Measurements from ENCODE around the gene XRCC1.
"Not testable (repeated sequence)": the region's sequence is repeated elsewhere in the genome, so short reads cannot be mapped to it uniquely, and the experiment has no call there.

Gene XRCC1

DNA sequence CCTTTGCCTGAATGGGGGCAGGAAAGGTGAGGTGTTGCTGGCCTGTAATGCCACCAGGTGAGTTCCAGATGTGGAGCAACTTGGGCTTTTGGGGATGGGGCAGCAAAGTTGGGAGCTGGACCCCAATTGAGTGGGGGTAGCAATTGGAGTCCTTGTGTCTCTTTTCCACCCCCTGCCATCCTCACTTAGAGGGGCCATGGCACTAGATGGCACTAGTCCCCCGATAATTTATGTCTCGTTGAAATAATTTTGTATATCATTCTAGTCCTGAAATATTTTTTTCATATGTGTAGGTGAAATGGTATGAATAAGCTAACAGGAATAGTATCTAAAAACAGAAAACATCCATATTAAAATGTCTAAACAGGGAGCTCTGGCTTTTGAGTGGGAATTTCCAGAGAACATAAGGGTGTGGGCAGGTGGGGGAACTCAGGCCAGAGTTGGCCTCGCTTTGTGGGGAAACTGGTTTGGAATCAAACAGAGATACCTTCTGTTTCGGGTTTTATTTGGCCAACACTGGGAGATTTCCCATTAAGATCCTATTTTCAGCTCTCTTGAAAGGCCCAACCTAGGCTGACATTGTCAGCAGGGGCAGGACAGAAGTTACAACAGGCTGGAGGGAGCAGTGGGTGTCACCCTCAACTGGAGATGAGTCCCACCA is 24.4 kb upstream of the XRCC1 start:
- no peak for DNase-seq (ENCODE audit: low read depth, low spot score)

DNA sequence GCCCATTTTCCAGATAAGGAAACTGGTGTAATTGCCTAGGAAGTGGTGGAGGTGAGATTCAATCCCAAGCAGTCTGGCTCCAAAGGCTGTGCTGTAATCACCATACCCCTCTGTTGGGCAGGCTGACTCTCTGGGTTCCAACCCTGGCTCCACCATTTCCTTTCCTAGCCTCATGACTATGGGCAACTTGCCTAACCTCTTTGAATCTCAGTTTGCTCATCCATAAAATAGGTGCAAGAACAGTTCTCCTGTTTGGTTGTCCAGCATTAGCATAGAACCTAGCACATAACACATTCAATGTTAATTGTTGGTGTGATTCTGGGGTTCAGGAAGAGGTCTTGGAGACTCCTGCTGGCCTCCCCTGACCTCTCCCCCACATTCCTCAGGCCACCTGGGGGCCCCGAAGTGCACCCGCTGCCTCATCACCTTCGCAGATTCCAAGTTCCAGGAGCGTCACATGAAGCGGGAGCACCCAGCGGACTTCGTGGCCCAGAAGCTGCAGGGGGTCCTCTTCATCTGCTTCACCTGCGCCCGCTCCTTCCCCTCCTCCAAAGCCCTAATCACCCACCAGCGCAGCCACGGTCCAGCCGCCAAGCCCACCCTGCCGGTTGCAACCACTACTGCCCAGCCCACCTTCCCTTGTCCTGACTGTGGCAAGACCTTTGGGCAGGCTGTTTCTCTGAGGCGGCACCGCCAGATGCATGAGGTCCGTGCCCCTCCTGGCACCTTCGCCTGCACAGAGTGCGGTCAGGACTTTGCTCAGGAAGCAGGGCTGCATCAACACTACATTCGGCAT is 23.3 kb upstream of the XRCC1 start:
- no peak for DNase-seq (ENCODE audit: low read depth, low spot score)

DNA sequence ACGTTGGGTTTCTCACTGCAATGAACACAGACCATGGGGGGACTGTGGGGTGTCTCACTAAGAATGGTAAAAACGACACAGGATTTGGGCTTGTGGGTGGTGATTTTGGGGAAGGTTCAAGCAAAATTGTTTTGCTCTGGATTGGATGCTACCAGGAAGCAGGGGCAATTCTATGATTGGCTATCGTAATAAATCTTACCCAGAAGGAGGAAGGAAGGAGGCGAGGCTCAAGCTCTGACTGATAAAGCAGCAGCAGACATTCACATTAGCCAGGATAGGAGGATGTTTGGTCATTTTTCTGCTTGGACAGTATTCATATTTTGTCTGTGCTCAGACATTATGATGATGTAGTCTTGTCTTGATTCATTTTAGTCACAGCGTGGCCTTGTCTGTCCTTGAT is 22.5 kb upstream of the XRCC1 start:
- DNase-seq (ENCODE audit: low read depth, low spot score): no peak

DNA sequence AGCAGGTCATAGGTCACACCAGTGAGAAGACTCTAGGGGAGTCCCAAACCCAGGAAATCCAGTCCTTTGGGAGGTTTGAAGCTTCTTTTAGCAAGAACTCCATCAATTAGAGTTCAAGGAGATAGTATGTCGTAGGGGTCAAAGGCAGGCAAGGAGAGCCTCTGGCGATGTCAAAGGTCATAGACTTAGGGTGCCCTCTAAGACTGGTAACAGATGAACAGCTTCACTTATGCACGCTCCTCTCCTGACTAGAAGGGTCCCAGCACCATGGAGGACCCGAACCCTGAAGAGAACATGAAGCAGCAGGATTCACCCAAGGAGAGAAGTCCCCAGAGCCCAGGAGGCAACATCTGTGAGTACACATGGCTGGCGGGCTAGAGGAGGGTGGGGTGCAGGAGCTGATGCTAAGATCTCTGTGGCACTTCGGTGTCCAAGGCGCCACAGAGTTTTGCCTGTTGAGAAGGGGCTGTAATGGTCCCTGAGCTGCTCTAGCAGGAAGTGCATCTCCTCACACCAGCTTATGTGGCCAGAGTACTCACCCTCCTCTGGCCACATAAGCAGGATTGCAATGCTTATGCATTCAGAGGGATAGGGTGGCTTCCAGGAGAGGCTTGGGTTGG is 21.6 kb upstream of the XRCC1 start:
- no peak for DNase-seq (ENCODE audit: low read depth, low spot score)

DNA sequence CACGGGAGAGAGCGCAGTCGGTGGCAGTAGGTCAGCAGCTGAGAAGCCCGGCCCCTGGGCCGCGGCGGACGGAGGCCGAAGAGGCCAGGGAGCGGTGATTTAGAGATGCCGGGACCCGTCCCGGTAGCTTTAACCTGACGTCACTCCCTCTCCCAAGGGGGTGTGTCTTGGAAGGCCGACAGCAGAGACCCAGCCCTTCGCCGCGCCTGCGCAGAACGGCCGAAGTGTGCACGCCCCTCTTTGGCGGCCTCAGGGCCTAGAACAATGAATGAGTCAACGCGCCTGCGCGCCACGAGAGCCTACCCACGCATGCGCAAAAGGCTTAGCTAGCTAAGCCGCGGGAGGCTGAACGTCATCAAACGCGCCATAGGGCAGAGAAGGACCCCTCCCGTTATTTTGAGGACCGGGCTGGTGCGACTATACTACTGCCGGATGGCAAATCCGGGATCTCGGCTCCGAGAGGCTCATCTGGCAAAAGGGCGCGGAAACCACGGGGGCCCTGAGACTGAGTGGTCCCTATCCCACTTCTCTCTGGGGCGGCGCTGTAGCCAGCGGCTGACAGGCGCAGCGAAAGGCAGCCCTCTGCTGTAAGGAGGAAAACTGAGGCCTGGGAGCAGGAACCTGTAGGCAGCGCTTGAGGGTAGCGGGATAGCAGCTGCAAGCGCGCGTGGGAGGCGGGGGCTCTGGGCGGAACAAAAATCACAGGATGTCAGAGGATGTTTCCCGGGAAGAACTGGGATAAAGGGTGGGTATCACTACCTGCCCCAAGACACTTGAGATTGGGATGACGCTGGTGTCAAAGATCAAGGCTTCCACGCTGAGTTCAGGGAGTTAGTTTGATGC is 20.9 kb upstream of the XRCC1 start, which contains the start of the genes IRGQ and ZNF576:
TSS of gene IRGQ (minus strand) at position 136 of the 843 bp plus-strand sequence. CDS start 796 bp downstream, outside the sequence.
TSS of gene ZNF576 (plus strand) at position 597 of the 843 bp plus-strand sequence. CDS start 514 bp downstream, outside the sequence.
- peak; percentile 100 for DNase-seq (ENCODE audit: low read depth, low spot score)

DNA sequence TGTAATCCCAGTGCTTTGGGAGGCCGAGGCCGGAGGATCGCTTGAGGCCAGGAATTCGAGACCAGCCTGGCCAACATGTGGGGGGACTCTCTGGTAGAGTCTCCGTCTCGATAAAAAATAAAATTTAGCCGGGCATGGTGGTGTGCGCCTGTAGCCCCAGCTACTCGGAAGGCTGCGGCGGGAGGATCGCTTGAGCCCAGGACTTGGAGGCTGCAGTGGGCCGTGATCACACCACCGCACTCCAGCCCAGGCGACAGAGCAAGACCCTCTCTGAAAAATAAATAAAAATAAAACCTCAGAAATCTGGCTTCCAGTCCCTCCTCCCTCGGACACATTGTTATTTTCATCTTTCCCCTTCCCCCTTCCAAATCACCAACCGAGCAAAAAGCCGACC is 20.3 kb upstream of the XRCC1 start:
- DNase-seq (ENCODE audit: low read depth, low spot score): no peak

GRCh38 chr19:43594710-43595604 is 19.6 kb upstream of the XRCC1 start:
- DNase-seq (ENCODE audit: low read depth, low spot score): no peak

GRCh38 chr19:43594081-43594697 is 18.9 kb upstream of the XRCC1 start:
- DNase-seq (ENCODE audit: low read depth, low spot score): no peak

DNA sequence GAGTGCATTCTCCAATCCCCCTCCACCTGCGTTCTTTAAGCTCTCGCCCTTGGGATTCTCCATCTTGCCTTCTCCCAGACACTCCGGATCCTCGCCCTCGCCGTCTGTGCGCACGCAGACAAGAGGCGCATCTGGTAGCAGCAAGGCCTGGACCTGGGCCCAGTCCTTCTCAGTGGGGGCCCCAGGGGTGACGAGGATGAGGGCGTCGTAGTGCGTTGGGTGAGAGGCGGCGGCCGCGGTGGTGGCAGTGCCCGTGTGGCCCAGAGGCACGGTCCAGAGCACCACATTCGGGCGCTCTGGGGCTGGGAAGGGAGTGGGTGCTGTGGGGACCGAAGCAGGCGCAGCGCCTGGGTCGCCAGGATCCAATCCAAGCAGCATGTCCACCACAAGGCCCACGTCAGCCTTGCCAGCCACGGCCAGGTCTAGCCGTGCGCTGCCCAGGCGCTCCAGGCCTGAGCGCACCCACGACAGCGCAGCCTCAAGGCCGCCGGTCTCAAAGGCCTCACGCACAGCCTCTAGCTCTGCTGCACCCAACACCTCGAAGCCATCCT is 17.5 kb upstream of the XRCC1 start:
- DNase-seq (ENCODE audit: low read depth, low spot score): no peak

DNA sequence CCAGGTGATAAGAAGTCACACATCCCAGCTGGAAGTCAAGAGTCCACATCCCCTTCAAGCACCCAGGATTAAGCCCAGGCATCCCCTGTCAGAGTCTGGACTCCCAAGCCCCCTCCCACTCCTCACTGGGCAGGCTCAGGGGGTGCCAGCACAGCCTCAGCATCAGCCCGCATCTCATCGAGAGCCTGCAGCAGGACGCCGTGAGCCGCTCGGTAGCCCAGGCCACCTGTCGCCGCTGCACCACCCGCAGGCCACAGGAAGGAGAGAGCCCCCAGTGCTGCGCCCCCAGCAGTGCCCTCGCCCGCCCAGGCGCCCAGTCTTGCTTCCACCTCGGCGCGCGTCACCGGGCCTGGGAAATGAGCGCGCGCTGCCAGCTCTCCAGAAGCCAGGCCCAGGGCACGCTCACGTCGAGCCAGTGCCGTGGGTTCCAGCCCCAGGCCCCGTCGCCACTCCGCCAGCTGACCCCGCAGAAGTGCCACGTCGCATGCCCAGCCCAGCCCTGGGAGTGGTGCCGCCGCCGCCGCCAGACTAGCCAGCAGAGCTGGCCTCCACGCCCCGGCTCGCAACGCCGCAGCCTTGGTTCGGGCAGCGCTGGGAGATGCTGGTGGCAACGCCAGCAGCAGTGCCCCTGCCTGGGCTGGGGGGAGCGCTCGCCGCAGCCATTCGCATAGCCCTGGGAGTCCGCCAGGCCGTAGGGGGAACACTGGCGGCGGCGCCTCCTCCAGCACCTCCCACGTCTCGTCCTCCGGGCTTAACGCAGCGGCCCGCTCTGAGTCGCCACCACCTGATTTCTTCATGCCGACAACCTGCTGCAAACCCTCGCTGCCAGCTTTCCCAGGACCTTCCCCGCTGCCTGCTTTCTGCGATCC is 16.8 kb upstream of the XRCC1 start:
- no peak for DNase-seq (ENCODE audit: low read depth, low spot score)

- DNase-seq (ENCODE audit: low read depth, low spot score): no peak
Measured at GRCh38 chr19:43589678-43590077, 14.4 kb upstream of the XRCC1 start.

GRCh38 chr19:43589277-43589676 is 13.9 kb upstream of the XRCC1 start:
- DNase-seq (ENCODE audit: low read depth, low spot score): no peak

DNA sequence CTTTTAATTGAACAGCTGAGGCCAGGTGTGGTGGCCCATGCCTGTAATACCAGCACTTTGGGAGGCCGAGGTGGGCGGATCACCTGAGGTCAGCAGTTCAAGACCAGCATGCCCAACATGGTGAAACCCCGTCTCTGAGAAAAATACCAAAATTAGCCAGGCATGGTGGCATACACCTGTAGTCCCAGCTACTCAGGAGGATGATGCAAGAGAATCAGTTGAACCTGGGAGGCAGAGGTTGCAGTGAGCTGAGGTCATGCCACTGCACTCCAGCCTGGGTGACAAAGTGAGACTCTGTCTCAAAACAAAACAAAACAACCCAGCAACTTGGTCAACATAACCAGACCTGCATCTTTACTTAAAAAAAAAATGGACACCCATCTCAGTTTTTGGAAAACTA is 11.7 kb upstream of the XRCC1 start:
- DNase-seq (ENCODE audit: low read depth, low spot score): not testable (repeated sequence)

DNA sequence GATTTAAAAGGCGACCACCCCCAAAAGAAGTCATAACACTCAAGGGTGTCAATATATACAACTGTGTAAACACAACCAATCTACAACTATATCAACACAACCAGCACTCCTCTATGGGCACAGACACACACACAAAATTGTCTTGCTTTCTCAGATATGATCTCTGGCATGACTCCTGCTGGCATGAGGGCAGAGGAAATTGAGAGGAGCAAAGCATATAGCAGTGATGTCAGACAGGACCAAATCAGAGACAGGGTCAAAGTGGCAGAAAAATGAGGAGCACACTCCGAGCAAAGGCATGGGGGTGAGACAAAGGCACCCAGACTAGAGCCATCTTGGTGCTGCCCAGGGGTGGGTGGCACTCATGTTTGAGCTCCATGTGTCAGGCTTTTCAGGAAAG is 11.0 kb upstream of the XRCC1 start:
- no peak for DNase-seq (ENCODE audit: low read depth, low spot score)

- DNase-seq (ENCODE audit: low read depth, low spot score): no peak
Measured at GRCh38 chr19:43584484-43584883, 9.2 kb upstream of the XRCC1 start.

- DNase-seq (ENCODE audit: low read depth, low spot score): no peak
Measured at GRCh38 chr19:43582495-43582894, 7.2 kb upstream of the XRCC1 start.

- DNase-seq (ENCODE audit: low read depth, low spot score): no peak
Measured at GRCh38 chr19:43581467-43581866, 6.1 kb upstream of the XRCC1 start.

- no peak for DNase-seq (ENCODE audit: low read depth, low spot score)
Measured at GRCh38 chr19:43578787-43579186, 3.5 kb upstream of the XRCC1 start.
